MM.1S (cell line): Measurements from ENCODE around the gene TMEM134.

Source experiments
- DNase-seq: peaks from one replicate; pipeline ENCODE4 v3.0.0-alpha.2; 2015
- H2AFZ ChIP-seq: fragments of 300-600 bp; sonication (generic); 2 replicates; pipeline ENCODE4 v1.6.0; 2016; ENCODE audit warnings: antibody characterized with exemption, low read length
- H3F3A ChIP-seq: fragments of 300-600 bp; sonication (generic); 2 replicates; pipeline ENCODE4 v1.6.1; 2016; ENCODE audit warnings: mild to moderate bottlenecking, antibody characterized with exemption, low read length, moderate library complexity, mixed read lengths; ENCODE audit not compliant: insufficient read depth
- H3K27ac ChIP-seq: fragments of 300-600 bp; sonication (generic); 2 replicates; pipeline ENCODE4 v1.5.1; 2016; ENCODE audit warnings: mild to moderate bottlenecking, low read length
- H3K27me3 ChIP-seq: fragments of 300-600 bp; sonication (generic); replicated peaks from 2 replicates; pipeline ENCODE4 v1.6.0; 2016; ENCODE audit warnings: low read length; ENCODE audit not compliant: insufficient read depth
- H3K36me3 ChIP-seq: fragments of 300-600 bp; sonication (generic); replicated peaks from 2 replicates; pipeline ENCODE4 v1.6.1; 2016; ENCODE audit warnings: mild to moderate bottlenecking, low read length, mixed read lengths; ENCODE audit not compliant: insufficient read depth
- H3K4me1 ChIP-seq: fragments of 300-600 bp; sonication (generic); 2 replicates; pipeline ENCODE4 v1.6.1; 2016; ENCODE audit warnings: low read length, mixed read lengths
- H3K4me2 ChIP-seq: fragments of 300-600 bp; sonication (generic); 2 replicates; pipeline ENCODE4 v1.6.0; 2016; ENCODE audit warnings: low read depth, low read length
- H3K4me3 ChIP-seq: fragments of 300-600 bp; sonication (generic); 2 replicates; pipeline ENCODE4 v1.5.1; 2016; ENCODE audit warnings: low read length, mixed read lengths
- H3K79me2 ChIP-seq: fragments of 300-600 bp; sonication (generic); 2 replicates; pipeline ENCODE4 v1.6.1; 2016; ENCODE audit warnings: mixed run types, low read length, mixed read lengths
- H3K9ac ChIP-seq: fragments of 300-600 bp; sonication (generic); 2 replicates; pipeline ENCODE4 v1.6.1; 2016; ENCODE audit warnings: low read length, mixed read lengths
- H3K9me2 ChIP-seq: fragments of 300-600 bp; sonication (generic); replicated peaks from 2 replicates; pipeline ENCODE4 v1.6.1; 2016; ENCODE audit warnings: mild to moderate bottlenecking, low read length, mixed read lengths; ENCODE audit not compliant: insufficient read depth
- H3K9me3 ChIP-seq: fragments of 300-600 bp; sonication (generic); replicated peaks from 2 replicates; pipeline ENCODE4 v1.6.1; 2016; ENCODE audit warnings: mild to moderate bottlenecking, low read length, mixed read lengths; ENCODE audit not compliant: insufficient read depth
- H4K20me1 ChIP-seq: fragments of 300-600 bp; sonication (generic); 2 replicates; pipeline ENCODE4 v1.6.1; 2016; ENCODE audit warnings: mild to moderate bottlenecking, low read length, moderate library complexity, mixed read lengths; ENCODE audit not compliant: insufficient read depth
- EZH2 ChIP-seq: fragments of 300-600 bp; sonication (generic); optimal IDR thresholded peaks from 2 replicates; pipeline ENCODE3; 2017; ENCODE audit warnings: low read depth, mild to moderate bottlenecking, antibody characterized with exemption, low read length, mixed read lengths
- EZH2phosphoT487 ChIP-seq: fragments of 300-600 bp; sonication (generic); IDR thresholded peaks from 2 replicates; pipeline ENCODE4 v1.6.1; 2018; ENCODE audit warnings: antibody characterized with exemption, low read length
- TF ChIP-seq, protein P1 (sequence below): fragments of 300-600 bp; sonication (generic); IDR thresholded peaks from 2 replicates; pipeline ENCODE4 v1.5.1; 2016; ENCODE audit warnings: antibody characterized with exemption, low read length, mixed read lengths

The TMEM134 gene

DNA sequence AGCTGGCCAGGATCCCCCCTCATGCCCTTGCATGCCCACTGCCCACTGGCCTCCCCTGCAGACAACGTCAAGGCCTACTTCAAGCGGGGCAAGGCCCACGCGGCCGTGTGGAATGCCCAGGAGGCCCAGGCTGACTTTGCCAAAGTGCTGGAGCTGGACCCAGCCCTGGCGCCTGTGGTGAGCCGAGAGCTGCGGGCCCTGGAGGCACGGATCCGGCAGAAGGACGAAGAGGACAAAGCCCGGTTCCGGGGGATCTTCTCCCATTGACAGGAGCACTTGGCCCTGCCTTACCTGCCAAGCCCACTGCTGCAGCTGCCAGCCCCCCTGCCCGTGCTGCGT, 21.6 kb upstream of the TMEM134 start:
- H3K79me2 ChIP-seq, result peaks cover 8% of the 10 kb centered on the region
- H3K4me2 ChIP-seq, result no peak overlapping the region
- no peaks in the 10 kb centered on the region for H3F3A ChIP-seq
- H3K4me1 ChIP-seq, result peaks cover 10% of the 10 kb centered on the region
- DNase-seq, result no peak
- H3K27me3 ChIP-seq, result no peaks in the 10 kb centered on the region
- H2AFZ ChIP-seq, result no peak overlapping the region
- TF ChIP-seq, protein P1, sequence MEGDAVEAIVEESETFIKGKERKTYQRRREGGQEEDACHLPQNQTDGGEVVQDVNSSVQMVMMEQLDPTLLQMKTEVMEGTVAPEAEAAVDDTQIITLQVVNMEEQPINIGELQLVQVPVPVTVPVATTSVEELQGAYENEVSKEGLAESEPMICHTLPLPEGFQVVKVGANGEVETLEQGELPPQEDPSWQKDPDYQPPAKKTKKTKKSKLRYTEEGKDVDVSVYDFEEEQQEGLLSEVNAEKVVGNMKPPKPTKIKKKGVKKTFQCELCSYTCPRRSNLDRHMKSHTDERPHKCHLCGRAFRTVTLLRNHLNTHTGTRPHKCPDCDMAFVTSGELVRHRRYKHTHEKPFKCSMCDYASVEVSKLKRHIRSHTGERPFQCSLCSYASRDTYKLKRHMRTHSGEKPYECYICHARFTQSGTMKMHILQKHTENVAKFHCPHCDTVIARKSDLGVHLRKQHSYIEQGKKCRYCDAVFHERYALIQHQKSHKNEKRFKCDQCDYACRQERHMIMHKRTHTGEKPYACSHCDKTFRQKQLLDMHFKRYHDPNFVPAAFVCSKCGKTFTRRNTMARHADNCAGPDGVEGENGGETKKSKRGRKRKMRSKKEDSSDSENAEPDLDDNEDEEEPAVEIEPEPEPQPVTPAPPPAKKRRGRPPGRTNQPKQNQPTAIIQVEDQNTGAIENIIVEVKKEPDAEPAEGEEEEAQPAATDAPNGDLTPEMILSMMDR, result no peak
- no peak for TF ChIP-seq EZH2
- no peak for TF ChIP-seq EZH2phosphoT487
- no peaks in the 10 kb centered on the region for H3K36me3 ChIP-seq
- H3K9me2 ChIP-seq, result no peaks in the 10 kb centered on the region
- H3K9ac ChIP-seq, result no peak overlapping the region
- no peaks in the 10 kb centered on the region for H4K20me1 ChIP-seq
- no peaks in the 10 kb centered on the region for H3K9me3 ChIP-seq
- no peak overlapping the region for H3K27ac ChIP-seq
- H3K4me3 ChIP-seq, result no peak overlapping the region

DNA sequence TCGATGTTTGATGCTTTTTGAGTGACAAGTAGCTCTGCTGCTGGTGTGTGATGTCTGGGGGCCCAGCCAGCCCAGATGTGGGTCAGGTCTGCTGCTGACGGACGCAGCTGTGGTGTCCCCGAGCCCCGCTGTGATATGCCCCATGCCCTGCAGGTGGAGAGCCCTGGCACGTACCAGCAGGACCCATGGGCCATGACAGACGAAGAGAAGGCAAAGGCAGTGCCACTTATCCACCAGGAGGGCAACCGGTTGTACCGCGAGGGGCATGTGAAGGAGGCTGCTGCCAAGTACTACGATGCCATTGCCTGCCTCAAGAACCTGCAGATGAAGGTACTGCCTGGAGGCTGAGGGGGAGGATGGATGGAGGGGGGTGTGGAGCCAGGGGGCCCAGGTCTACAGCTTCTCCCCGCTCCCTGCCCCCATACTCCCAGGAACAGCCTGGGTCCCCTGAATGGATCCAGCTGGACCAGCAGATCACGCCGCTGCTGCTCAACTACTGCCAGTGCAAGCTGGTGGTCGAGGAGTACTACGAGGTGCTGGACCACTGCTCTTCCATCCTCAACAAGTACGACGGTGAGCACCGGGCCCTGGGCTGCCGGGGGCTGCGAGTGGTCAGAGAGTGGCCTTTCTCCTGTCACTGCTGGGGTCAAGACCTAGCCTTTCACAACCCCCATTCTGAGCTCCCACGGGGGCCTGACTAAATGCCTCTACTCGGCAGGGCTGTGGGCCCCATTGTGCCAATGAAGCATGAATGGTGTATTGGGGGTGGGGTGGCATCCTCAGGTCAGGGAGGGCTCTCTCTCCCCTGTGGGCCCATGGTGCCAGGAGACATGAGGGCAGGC, 21.1 kb upstream of the TMEM134 start:
- Histone ChIP-seq H2AFZ (no peak overlapping the region), H3K4me2 (no peak overlapping the region), H3K4me3 (no peak overlapping the region), H3K79me2 (peaks cover 8% of the 10 kb centered on the region), H3K27ac (no peak overlapping the region), H3K9me2 (no peaks in the 10 kb centered on the region), H3K27me3 (no peaks in the 10 kb centered on the region), H4K20me1 (no peaks in the 10 kb centered on the region), H3K9ac (no peak overlapping the region), H3K9me3 (no peaks in the 10 kb centered on the region), H3K4me1 (peaks cover 10% of the 10 kb centered on the region), H3F3A (no peaks in the 10 kb centered on the region), H3K36me3 (no peaks in the 10 kb centered on the region)
- no peak for DNase-seq
- no peak for TF ChIP-seq EZH2phosphoT487
- TF ChIP-seq, protein P1, result no peak
- TF ChIP-seq EZH2, result no peak

DNA sequence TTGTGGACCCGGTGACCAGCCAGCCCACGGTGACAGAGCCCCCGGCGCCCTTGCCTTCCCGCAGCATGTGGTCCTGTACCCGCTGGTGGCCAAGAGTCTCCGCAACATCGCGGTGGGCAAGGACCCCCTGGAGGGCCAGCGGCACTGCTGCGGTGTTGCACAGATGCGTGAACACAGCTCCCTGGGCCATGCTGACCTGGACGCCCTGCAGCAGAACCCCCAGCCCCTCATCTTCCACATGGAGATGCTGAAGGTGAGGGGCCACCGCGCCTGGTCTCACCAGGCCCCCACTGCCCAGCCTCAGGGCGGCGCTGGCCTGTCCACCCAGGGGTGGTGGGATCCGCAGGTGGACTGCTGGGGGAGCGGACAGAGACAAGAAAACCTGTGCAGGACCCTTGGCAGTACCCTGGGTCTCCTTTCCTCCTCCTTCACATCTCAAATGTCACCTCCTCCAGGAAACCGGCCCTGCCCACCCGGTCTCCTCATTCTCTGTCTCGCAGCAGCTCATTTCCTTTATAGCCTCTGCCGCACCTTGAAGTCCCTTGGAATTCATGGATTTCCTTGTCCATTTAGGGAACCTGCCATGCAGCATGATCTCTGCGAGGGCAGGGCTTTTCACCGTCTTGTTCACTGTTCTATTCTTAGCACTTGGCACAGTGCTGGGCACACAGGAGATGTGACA, 20.3 kb upstream of the TMEM134 start:
- no peak for DNase-seq
- no peak overlapping the region for H2AFZ ChIP-seq
- TF ChIP-seq EZH2phosphoT487 (no peak), EZH2 (no peak)
- TF ChIP-seq, protein P1, result no peak
- H3K4me2 ChIP-seq, result no peak overlapping the region
- H4K20me1 ChIP-seq, result no peaks in the 10 kb centered on the region
- H3K9me3 ChIP-seq, result no peaks in the 10 kb centered on the region
- H3K9me2 ChIP-seq, result no peaks in the 10 kb centered on the region
- peaks cover 16% of the 10 kb centered on the region for H3K79me2 ChIP-seq
- no peak overlapping the region for H3K9ac ChIP-seq
- H3F3A ChIP-seq, result no peaks in the 10 kb centered on the region
- H3K36me3 ChIP-seq, result no peaks in the 10 kb centered on the region
- H3K4me1 ChIP-seq, result peaks cover 10% of the 10 kb centered on the region
- no peak overlapping the region for H3K27ac ChIP-seq
- H3K4me3 ChIP-seq, result no peak overlapping the region
- no peaks in the 10 kb centered on the region for H3K27me3 ChIP-seq
